GM12874 (cell line): ENCODE results near the gene TEX54.

Source experiments
- TF ChIP-seq, protein P1 (sequence below): IDR thresholded peaks from 2 replicates; pipeline ENCODE4 v1.5.1; 2011; ENCODE audit warnings: low read depth, mild to moderate bottlenecking, control low read depth, low read length, moderate library complexity; ENCODE audit not compliant: insufficient read depth

TEX54 gene

DNA sequence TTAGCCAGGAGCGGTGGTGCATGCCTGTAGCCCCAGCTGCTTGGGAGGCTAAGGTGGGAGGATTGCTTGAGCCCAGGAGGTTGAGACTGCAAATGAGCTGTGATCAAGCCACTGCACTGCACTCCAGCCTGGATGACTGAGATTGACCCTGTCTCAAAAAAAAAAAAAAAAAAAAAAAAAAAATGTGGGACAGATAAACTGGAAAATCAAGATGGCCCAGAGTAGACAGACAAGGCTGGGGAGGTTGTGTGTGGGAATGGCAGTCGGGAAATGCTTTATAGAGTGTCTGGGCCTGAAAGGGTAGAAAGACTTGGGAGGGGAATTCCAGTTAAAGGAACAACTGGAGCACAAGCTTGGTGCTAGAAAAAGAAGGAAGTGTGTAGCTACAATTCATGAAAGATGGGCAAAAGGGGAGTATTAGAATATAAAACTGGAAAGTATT, 24.9 kb upstream of the TEX54 start:
- TF ChIP-seq, protein P1, sequence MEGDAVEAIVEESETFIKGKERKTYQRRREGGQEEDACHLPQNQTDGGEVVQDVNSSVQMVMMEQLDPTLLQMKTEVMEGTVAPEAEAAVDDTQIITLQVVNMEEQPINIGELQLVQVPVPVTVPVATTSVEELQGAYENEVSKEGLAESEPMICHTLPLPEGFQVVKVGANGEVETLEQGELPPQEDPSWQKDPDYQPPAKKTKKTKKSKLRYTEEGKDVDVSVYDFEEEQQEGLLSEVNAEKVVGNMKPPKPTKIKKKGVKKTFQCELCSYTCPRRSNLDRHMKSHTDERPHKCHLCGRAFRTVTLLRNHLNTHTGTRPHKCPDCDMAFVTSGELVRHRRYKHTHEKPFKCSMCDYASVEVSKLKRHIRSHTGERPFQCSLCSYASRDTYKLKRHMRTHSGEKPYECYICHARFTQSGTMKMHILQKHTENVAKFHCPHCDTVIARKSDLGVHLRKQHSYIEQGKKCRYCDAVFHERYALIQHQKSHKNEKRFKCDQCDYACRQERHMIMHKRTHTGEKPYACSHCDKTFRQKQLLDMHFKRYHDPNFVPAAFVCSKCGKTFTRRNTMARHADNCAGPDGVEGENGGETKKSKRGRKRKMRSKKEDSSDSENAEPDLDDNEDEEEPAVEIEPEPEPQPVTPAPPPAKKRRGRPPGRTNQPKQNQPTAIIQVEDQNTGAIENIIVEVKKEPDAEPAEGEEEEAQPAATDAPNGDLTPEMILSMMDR: no peak

DNA sequence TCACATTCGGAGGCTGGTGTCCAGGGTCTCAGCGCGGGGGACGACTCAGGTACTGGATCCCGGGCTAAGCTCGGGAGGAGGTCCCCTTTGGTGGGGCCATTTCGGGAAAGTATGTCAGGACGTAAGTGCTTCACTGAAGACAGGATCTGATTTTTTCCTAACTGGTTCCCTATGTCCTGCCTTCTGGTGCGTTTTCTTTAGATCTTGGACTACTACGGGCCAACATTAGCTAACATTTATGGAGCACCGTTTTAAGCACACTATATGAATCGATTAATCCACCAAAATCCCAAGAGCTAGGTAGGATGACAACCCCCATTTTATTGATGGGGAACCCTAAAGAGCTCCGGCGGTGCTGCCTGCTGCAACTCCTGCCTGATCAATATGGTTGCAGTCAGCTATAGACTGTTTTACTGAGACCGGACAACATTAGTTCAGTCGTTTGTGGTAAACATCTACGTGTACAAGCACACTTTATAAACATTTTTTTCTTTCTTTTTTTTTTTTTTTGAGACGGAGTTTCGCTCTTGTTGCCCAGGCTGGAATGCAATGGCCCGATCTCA, 23.8 kb upstream of the TEX54 start:
- TF ChIP-seq, protein P1: no peak

DNA sequence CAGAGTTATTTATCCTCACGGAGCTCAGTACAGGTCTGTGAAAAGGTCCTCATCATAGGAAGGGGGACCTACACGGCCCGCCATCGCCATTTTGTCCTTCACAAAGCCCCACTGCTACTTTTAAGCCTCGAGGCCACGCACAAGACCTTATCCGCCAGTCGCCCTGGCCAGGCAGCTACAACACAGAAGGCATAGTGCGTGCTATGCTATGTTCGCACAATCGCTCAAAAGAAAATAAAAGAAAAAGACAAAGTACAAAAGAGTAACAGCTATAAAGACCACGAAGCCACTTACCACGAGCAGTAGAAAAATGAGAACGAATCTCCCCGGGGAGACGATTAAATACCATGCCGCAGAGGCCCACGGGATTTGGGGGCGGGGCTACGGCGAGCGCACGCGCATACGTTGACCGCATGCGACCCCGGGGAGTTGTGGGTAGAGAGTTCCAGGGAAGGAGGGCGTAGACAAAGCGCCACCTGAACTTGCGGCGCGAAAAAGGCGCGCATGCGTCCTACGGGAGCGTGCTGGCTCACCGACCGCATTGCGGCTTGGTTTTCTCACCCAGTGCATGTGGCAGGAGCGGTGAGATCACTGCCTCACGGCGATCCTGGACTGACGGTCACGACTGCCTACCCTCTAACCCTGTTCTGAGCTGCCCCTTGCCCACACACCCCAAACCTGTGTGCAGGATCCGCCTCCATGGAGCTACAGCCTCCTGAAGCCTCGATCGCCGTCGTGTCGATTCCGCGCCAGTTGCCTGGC, 23.1 kb upstream of the TEX54 start:
- TF ChIP-seq, protein P1: no peak

DNA sequence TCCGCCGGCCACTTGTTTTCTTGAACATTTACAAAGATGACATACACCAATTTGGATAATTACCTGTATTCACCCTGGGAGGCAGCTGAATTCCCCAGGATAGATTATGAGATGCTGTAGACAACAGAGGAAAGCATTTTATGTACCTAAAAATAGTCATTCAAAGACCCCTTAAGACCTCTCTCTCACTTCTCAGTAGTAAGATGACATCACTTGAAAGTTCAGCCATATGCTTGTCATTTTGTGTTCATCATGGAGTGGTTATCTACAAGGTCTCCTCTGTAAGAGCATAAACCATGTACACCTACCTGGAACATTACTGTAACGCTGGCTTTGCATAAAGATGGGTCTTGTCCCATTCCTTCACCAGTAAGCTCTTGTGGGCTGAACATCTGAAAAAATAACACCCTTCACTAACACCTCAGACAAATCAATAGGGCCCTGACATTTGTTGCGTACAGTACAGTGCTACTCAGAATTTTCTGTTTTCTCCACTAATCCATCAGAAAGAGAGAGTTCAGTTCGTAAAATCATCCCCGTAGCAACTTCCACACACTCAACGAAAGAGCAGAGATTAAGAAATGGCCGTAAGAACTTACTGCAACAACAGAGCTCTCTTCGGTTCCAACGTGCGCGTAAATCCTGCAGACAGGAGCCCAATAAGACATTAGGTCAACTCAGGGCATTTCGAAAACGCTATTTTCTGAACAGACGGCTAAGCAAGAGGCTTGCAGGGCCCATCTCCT, 22.4 kb upstream of the TEX54 start:
- TF ChIP-seq, protein P1: no peak

DNA sequence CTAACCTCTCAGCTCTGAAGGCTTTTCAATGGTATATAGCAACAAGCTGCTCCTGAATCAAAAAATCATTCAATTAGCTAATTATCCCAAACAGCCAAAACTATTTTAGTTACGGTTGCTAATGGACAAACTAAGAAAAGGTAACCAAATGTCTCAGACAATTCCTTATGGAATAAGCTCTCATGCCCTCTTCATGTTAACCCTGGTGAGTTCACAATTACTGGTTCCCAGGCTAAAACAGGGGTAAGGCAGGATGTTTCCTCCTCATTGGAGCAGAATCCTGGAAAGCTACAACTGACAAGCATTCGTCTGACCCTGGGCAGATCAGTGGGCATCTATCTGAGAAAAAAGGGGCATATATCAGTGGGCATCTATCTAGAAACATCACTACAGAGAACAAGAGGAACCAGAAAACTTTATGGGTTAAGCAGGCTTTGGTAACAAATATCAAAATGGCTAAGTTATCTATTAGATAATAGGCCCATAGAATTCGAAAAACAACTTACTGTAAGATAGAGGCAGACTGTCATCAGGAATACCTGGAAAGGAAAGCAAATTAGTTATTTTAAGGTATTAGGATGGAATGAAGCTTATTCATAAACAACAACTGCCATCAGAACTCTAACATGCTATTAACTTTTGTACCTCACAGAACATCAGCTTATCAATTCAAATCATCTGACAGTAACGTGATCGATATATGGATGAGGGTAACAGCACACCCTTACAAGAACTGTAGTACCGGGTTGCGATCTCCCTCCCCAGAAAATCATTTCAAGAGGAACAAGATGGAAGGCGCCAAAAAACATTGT, 21.6 kb upstream of the TEX54 start:
- TF ChIP-seq, protein P1: no peak

DNA sequence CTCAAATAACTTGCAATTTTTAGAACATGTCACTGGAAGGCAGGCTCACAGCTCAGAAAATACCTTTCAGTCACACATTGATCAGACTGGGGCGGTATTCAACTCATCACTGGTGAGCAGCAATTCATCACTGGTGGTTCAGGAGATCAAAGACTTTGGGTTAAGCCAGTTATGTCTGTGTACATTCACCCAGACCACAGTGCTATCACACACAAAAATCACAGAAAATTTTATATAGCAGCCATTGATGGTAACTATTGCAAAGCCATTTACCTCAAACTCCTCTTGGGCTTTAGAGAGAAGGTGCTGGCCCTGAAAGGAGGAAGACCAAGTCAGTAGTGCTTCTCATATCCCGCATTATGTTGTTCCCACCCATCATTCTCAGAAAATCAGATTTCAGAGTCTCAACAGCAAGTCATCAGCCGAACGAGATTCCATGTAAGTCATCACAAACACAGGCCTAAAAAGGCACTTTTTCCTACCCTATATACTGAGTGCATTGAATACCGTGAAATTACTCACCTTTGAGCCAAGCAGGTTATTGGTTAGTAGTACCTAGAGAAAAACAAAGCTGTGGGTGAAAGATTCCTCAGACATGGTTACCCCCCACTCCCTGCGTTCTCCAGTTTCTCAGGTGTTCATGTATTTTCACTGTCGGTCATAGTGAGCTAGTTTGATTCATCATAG, 20.8 kb upstream of the TEX54 start:
- TF ChIP-seq, protein P1: no peak
